ENCODE data around the gene NCKAP5. TPM values are rescaled to one million over a fixed set of nuclear protein-coding genes. Genes with fewer than 3 reads are reported as not detected.

NCKAP5 gene
- total RNA-seq, 4 donors from 2014 or later = 0.37 to 1.3 (median 0.83) TPM

- ATAC-seq (ENCODE audit: low FRiP score) (no peak), DNase-seq (ENCODE audit: low spot score) (no peak)
- TF ChIP-seq CTCF (IDR thresholded peaks at IDR 0.05) = no peak
Observed at GRCh38 chr2:132901661-132902060, 666.6 kb downstream of the NCKAP5 start.

- ATAC-seq (ENCODE audit: low FRiP score) (no peak), DNase-seq (ENCODE audit: low spot score) (no peak)
- no peak for TF ChIP-seq CTCF (IDR thresholded peaks at IDR 0.05)
Observed at GRCh38 chr2:132897111-132897510, 671.2 kb downstream of the NCKAP5 start.

GRCh38 chr2:132896073-132896472 lies 672.2 kb downstream of the NCKAP5 start:
- DNase-seq (ENCODE audit: low spot score) (no peak), ATAC-seq (ENCODE audit: low FRiP score) (no peak)
- no peak for TF ChIP-seq CTCF (IDR thresholded peaks at IDR 0.05)

GRCh38 chr2:132891498-132891897 lies 676.8 kb downstream of the NCKAP5 start:
- ATAC-seq (ENCODE audit: low FRiP score) (no peak), DNase-seq (ENCODE audit: low spot score) (no peak)
- no peak for TF ChIP-seq CTCF (IDR thresholded peaks at IDR 0.05)

GRCh38 chr2:132886574-132886973 lies 681.7 kb downstream of the NCKAP5 start:
- DNase-seq (ENCODE audit: low spot score) = no peak
- ATAC-seq (ENCODE audit: low FRiP score) = no peak
- no peak for TF ChIP-seq CTCF (IDR thresholded peaks at IDR 0.05)

GRCh38 chr2:132884705-132885104 lies 683.6 kb downstream of the NCKAP5 start:
- ATAC-seq (ENCODE audit: low FRiP score) = no peak
- no peak for DNase-seq (ENCODE audit: low spot score)

More at GRCh38 chr2:132884705-132885104, 683.6 kb downstream of the NCKAP5 start:
- TF ChIP-seq CTCF (IDR thresholded peaks at IDR 0.05) = no peak
